GM18502 (cell line): Measurements from ENCODE around the gene DGKE.

Source experiments
- ATAC-seq: cut with Tn5 transposase; IDR thresholded peaks from one replicate; pipeline ENCODE4 v1.9.1; 2021; ENCODE audit warnings: mild to moderate bottlenecking; ENCODE audit not compliant: unreplicated experiment, poor library complexity

DGKE gene

DNA sequence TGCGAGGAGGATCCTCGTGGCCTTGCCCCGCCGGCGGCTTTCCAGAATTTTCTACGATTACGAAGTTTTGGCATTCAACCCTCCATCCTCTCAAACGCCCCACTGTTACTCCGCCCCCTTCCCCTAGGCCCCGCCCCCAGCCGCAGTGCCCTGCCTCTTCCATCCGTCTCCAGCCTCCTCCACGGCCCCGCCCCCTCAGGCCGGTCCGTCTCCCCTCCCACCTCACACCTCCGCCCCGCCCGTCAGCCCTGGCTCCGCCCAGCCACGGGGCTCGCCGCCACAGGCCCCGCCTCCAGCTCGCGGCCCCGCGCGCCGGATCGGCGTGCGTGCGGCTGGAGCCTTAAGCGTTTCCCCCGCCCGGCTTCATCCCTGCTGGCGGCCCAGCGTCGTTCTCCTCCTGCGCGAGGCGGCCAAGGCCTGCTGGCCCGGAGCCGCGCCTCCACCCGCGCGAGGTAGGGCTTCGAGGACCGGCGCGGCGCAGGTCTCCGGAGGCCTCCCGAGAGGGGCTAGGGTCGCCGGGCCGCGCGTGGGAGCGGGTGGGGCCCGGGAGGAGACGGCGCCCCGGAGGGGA, at the start of gene DGKE, which contains the start of gene C17orf67:
Gene DGKE (plus strand): TSS at position 343 of the 571 bp plus-strand sequence. CDS start 645 bp downstream, outside the sequence.
Gene C17orf67 (minus strand): TSS at position 112 of the 571 bp plus-strand sequence. CDS start 18,110 bp downstream, outside the sequence.
- ATAC-seq, result peak; percentile 75

GRCh38 chr17:56785405-56785804, 48.5 kb upstream of the DGKE start:
- ATAC-seq, result no peak

DNA sequence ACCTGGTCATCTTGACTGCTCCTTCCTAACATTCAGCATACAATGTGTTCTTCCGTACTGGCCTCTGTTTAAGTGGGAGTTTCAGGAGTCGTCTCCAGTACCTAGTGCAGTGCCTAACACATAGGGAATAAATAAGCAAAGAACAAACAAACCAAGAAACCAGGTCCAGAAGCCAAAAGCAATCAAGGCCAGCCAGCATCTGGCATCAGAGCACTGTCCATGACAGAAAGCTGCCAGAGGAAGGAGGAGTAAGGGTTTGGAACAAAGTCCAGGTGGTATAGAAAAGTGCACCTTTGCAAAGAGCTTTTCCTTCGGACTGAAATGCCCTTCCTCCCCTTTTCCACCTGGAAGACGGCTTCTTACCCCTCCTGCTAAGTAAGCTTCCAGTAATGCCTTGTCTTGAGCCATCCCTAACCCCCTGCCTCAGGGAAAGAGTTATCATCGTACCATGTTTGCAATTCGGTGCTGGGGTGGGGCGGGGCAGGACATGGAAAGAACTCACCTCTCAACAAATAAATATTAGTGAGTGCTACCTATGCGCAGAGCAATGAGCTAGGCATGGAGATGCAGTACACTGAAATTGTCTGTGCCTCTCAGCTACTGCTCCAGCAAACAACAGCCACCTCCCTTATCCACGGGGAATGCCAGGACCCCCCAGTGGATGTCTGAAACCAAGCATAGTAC, 47.8 kb upstream of the DGKE start:
- no peak for ATAC-seq

DNA sequence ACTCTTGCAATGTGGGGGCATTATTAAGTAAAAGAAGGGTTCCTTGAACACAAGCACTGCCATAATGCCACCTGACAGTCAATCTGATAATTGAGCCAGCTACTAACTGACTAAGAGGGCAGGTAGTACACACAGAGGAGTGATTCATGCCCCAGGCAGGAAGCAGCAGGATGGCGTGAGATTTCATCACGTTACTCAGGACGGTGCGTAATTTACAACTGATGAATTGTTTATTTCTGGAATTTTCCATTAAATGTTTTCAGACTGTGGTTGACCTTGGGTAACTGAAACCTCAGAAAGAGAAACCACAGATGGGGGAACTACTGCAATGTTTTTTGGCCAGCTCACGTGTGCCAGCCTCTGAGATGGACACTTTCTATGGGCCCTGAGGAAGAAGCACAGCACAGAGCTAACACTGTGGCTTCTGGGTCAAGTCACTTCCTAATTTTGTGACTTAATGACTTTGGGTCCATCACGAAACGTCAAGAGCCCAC, 46.9 kb upstream of the DGKE start:
- ATAC-seq, result peak; percentile 85

- ATAC-seq, result no peak
Observed at GRCh38 chr17:56792267-56792666, 41.7 kb upstream of the DGKE start.

DNA sequence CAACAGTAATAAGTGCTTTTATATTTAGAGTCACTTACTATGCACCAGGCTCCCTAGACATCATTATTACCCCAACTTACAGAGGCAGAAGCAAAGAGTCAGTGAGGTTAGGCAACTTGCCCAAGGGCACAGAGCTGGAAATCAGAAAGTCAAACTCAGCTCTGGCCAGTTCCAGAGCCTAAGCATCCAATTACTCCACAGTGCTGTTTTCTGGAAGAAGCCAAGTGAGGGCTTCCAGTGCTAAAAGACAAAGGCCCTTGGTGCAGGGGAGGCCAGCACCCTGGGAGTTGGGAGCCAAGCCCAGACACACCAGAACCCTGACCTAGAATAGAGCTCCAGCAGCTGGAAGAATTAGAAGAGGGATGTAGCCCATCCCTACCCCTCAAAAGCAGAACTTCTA, 40.4 kb upstream of the DGKE start:
- ATAC-seq, result no peak

DNA sequence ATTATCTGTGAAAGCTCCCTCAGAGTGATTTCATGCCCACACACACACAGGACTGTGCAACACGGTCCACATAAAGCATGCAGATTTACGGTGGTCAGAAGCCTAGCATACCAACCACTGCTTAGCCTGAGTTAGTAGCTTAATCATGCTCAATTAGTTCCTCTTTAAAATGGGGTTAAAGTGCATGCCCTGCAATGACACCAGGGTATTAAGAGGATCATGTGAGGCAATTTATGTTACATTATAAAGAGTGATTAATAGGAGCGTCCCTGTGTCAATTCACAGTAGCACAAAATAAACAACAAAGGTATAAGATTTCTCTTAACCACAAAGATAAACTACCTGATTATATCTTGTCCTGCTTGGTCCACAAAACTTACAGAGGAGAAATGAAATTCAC, 40.0 kb upstream of the DGKE start:
- ATAC-seq, result no peak

GRCh38 chr17:56795221-56795865, 38.6 kb upstream of the DGKE start:
- ATAC-seq, result no peak

- ATAC-seq, result no peak
Observed at GRCh38 chr17:56796536-56796935, 37.4 kb upstream of the DGKE start.

- ATAC-seq, result no peak
Observed at GRCh38 chr17:56798916-56799315, 35.0 kb upstream of the DGKE start.

DNA sequence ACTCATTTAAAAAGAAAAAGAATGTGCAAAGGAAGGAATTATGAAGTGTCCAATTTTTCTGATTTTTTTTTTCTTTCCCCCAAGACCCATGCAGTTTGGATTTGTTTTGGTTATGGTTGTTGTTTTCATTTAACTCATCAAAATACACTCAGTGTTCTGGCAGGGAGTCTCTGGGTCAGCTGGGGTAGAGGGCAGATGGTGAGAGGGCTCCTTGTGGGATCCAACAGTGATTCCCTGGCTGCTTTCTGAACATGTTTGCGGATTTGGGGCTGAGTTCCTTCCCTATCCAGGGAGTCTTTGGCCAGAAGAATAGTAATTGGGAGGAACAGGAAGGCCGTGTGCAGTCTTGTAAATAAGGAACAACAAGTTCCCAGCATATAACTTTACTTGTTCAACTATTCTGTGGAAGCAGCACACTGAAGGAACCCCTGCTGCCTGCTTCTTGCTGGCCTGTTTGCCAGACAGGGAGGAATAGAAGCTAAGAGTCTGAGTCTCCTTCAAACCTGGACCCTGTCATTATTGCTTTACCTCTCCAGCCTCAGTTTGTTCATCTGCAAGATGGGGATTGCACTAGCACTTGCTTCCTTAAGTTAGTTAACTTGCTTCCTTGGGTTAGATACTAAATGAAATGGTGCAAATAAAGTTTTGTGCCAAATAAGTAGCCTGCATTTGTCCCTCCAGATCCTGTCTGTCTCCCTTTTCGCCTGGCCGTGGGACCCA, 32.3 kb upstream of the DGKE start:
- no peak for ATAC-seq

DNA sequence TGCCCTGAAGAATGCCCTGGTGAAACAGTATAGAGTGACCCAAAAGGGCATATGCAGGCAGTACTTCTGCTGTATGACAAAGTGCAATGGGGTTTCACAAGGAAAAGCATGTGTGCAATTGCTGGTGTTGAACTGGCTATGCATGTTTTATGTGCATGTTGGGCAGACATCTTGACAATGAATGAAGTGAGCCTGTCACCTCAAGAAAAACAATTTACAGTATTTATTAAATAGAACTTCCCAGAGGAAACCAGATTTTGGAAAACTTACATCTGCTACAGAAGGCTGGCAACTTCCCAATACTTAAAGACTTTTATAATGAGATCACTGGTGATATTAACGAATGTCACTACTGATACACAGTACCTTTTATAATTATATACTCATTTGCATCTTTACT, 30.9 kb upstream of the DGKE start:
- no peak for ATAC-seq

DNA sequence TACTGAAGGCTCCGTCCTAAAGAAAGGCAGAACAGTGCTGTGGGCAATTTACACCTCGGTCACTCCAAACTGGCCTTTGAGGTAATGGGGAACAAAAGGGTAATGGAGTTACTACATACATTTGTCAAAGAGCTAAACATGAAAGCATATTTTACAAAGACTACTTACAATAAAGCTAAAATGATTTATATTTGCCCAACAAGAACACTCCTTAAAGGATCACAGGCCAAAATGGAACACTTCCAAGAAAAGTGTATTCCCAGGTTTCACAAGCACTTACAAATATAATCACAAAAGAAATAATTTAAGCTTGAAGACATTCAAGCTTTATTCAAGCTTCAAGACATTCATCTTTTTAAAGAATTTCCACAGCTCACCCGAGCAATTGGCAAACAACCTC, 29.5 kb upstream of the DGKE start:
- ATAC-seq, result no peak

GRCh38 chr17:56806949-56807348, 27.0 kb upstream of the DGKE start:
- ATAC-seq, result no peak

DNA sequence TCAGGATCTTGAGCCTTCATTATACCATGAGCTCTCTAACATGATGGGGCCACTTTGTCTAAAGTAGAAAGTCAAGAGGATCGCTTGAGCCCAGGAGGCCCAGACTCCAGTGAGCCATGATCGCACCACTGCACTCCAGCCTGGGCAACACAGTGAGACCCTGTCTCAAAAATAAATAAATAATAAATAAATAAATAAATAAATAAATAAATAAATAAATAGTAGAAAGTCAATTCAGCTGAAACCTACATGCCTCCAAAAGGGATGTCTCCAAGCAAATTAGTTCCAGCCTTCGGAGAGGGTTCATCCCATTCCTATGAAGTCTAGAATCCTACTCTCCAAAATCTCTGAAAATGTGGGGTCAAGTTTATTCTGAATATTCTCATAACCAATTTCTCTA, 26.2 kb upstream of the DGKE start:
- ATAC-seq, result no peak

DNA sequence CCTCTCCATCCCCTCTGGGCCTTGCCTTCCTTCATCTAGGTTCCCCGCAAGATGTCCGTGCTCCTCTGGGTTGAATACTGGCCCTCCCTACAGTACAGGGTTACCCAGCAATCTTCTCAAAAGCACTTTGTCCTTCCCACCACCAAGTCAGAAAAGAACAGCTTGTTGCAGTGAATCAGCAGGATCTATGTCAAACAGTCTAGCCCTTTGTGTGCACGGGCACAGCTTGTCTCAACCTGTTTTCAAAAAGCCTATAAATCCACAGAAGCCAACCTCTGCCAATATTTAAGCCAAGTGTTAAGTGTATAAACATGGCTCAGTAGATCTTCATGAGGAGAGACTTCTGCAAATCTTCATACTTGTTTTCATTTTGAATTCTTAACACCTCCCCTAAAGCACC, 25.4 kb upstream of the DGKE start:
- ATAC-seq, result no peak

GRCh38 chr17:56809106-56809819, 24.7 kb upstream of the DGKE start:
- ATAC-seq, result no peak

DNA sequence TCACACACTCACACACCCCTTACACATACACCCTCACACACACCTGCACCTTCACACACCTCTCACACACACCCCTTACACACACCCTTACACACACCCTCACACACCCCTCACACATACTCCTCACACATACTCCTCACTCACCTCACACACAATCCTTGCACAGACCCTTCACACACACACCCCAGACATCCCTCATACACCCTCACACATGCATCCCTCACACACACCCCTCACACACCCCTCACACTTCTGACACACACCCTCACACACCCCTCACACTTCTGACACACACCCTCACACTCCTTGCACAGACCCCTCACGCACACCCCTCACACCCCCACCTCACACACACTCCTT, 24.2 kb upstream of the DGKE start:
- ATAC-seq, result no peak

DNA sequence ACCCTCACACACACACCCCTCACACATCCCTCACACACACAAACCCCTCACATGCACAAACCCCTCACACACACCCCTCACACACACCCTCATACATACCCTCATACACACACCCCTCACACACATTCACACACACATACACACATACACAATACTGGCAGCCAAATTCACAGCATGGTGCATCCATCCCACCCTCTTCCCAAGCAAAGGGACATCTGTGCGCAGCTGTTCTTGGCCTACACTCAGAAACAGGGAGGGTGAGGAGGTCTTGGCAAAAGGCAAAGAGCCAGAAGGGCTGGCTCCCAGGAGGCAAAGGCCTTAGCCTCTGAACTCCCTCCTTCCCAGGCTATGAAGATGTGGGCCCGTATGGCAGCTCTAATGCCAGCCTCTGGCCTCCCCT, 23.6 kb upstream of the DGKE start:
- no peak for ATAC-seq
